ENCODE measurements around the gene SIGLEC11. TPM values are rescaled to one million over a fixed set of nuclear protein-coding genes. Genes with fewer than 3 reads are reported as not detected.

The SIGLEC11 gene
- total and polyA plus RNA-seq, 2 of the 13 experiments (the other 11 are each of a cell fraction or from before 2014, with no cell fraction given), result not detected

GRCh38 chr19:49987159-49987698 is 26.3 kb upstream of the SIGLEC11 start (continued):
- peak; percentile 91; the same call in 1 of the 2 replicates for TF ChIP-seq ZNF562 (CRISPR knock-in tag; IDR thresholded peaks at IDR 0.05; ENCODE audit: borderline replicate concordance)
- peak; percentile 95 for TF ChIP-seq YEATS4 (CRISPR knock-in tag; IDR thresholded peaks at IDR 0.05; ENCODE audit: borderline replicate concordance)
- peak; percentile 100 for TF ChIP-seq EEA1 (CRISPR knock-in tag; IDR thresholded peaks at IDR 0.05; ENCODE audit: borderline replicate concordance)
- no peak for TF ChIP-seq ZFP62 (CRISPR knock-in tag; IDR thresholded peaks at IDR 0.05)
- no peak for TF ChIP-seq CEBPZ (IDR thresholded peaks at IDR 0.05; ENCODE audit: low read length)
- peak; percentile 100 for TF ChIP-seq MEIS2 (CRISPR knock-in tag; IDR thresholded peaks at IDR 0.05)
- peak; percentile 99 for TF ChIP-seq ZXDC (CRISPR knock-in tag; IDR thresholded peaks at IDR 0.05)
- TF ChIP-seq PITX1 (CRISPR knock-in tag; IDR thresholded peaks at IDR 0.05), result peak; percentile 99
- peak; percentile 99 for TF ChIP-seq ZNF205 (CRISPR knock-in tag; IDR thresholded peaks at IDR 0.05)
- peak; percentile 100 for TF ChIP-seq ZBTB43 (CRISPR knock-in tag; conservative IDR thresholded peaks at IDR 0.05)
- peak; percentile 100 for TF ChIP-seq NRL (CRISPR knock-in tag; IDR thresholded peaks at IDR 0.05; ENCODE audit: borderline replicate concordance)
- no peak for TF ChIP-seq TCF7L2 (IDR thresholded peaks at IDR 0.05; ENCODE audit: low read depth, low read length)
- TF ChIP-seq ERF (CRISPR knock-in tag; IDR thresholded peaks at IDR 0.05), result peak; percentile 100
- TF ChIP-seq NR3C1 (CRISPR knock-in tag; IDR thresholded peaks at IDR 0.05), result peak; percentile 95; the same call in 1 of the 2 replicates
- peak; percentile 100 for TF ChIP-seq MXD1 (CRISPR knock-in tag; IDR thresholded peaks at IDR 0.05)
- peak; percentile 100 for TF ChIP-seq ZNF468 (CRISPR knock-in tag; IDR thresholded peaks at IDR 0.05)
- peak; percentile 100 for TF ChIP-seq ZNF607 (CRISPR knock-in tag; IDR thresholded peaks at IDR 0.05; ENCODE audit: borderline replicate concordance)
